ENCODE results near the gene EMD. TPM values are rescaled to one million over a fixed set of nuclear protein-coding genes. Genes with fewer than 3 reads are reported as not detected.

EMD gene
- total and polyA plus RNA-seq, 2 of the 13 experiments (the other 11 are each of a cell fraction or from before 2014, with no cell fraction given): 14.5 to 14.9 TPM

GRCh38 chrX:154409222-154409871 is 30.3 kb downstream of the EMD start, which contains the start of gene DNASE1L1 (continued):
- TF ChIP-seq NR2F1 (CRISPR knock-in tag; IDR thresholded peaks at IDR 0.05): no peak
- TF ChIP-seq, protein P1, sequence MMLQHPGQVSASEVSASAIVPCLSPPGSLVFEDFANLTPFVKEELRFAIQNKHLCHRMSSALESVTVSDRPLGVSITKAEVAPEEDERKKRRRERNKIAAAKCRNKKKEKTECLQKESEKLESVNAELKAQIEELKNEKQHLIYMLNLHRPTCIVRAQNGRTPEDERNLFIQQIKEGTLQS (CRISPR knock-in tag; IDR thresholded peaks at IDR 0.05): 0 out of 2 replicates have a peak, but pooled peaks have one; percentile 23
- no peak for TF ChIP-seq ZNF460 (CRISPR knock-in tag; IDR thresholded peaks at IDR 0.05; ENCODE audit: borderline replicate concordance)
- TF ChIP-seq TEAD3 (CRISPR knock-in tag; optimal IDR thresholded peaks at IDR 0.05; ENCODE audit: borderline replicate concordance): no peak
- no peak for TF ChIP-seq CENPBD1 (CRISPR knock-in tag; IDR thresholded peaks at IDR 0.05; ENCODE audit: borderline replicate concordance, low read depth)
- TF ChIP-seq ZNF567 (CRISPR knock-in tag; IDR thresholded peaks at IDR 0.05; ENCODE audit: borderline replicate concordance): no peak
- no peak for TF ChIP-seq SRF (IDR thresholded peaks at IDR 0.05; ENCODE audit: low read depth, low read length)
- TF ChIP-seq PHF8 (CRISPR knock-in tag; IDR thresholded peaks at IDR 0.05): peak; percentile 25; the same call in 1 of the 2 replicates
- no peak for TF ChIP-seq RARA (CRISPR knock-in tag; IDR thresholded peaks at IDR 0.05)
- TF ChIP-seq ARNTL (CRISPR knock-in tag; IDR thresholded peaks at IDR 0.05): no peak
- TF ChIP-seq GLMP (CRISPR knock-in tag; IDR thresholded peaks at IDR 0.05; ENCODE audit: borderline replicate concordance): no peak
- TF ChIP-seq KLF12 (CRISPR knock-in tag; IDR thresholded peaks at IDR 0.05; ENCODE audit: borderline replicate concordance): no peak
- TF ChIP-seq ZNF562 (CRISPR knock-in tag; IDR thresholded peaks at IDR 0.05; ENCODE audit: borderline replicate concordance): no peak
- TF ChIP-seq GATAD2A (CRISPR knock-in tag; IDR thresholded peaks at IDR 0.05): no peak
- TF ChIP-seq KLF11 (CRISPR knock-in tag; IDR thresholded peaks at IDR 0.05): no peak
- TF ChIP-seq, protein P2, sequence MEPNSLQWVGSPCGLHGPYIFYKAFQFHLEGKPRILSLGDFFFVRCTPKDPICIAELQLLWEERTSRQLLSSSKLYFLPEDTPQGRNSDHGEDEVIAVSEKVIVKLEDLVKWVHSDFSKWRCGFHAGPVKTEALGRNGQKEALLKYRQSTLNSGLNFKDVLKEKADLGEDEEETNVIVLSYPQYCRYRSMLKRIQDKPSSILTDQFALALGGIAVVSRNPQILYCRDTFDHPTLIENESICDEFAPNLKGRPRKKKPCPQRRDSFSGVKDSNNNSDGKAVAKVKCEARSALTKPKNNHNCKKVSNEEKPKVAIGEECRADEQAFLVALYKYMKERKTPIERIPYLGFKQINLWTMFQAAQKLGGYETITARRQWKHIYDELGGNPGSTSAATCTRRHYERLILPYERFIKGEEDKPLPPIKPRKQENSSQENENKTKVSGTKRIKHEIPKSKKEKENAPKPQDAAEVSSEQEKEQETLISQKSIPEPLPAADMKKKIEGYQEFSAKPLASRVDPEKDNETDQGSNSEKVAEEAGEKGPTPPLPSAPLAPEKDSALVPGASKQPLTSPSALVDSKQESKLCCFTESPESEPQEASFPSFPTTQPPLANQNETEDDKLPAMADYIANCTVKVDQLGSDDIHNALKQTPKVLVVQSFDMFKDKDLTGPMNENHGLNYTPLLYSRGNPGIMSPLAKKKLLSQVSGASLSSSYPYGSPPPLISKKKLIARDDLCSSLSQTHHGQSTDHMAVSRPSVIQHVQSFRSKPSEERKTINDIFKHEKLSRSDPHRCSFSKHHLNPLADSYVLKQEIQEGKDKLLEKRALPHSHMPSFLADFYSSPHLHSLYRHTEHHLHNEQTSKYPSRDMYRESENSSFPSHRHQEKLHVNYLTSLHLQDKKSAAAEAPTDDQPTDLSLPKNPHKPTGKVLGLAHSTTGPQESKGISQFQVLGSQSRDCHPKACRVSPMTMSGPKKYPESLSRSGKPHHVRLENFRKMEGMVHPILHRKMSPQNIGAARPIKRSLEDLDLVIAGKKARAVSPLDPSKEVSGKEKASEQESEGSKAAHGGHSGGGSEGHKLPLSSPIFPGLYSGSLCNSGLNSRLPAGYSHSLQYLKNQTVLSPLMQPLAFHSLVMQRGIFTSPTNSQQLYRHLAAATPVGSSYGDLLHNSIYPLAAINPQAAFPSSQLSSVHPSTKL (CRISPR knock-in tag; IDR thresholded peaks at IDR 0.05): 0 out of 2 replicates have a peak, but pooled peaks have one; percentile 8
- no peak for TF ChIP-seq ZNF225 (CRISPR knock-in tag; IDR thresholded peaks at IDR 0.05)
- 0 out of 2 replicates have a peak, but pooled peaks have one; percentile 53 for TF ChIP-seq HNRNPL (IDR thresholded peaks at IDR 0.05; ENCODE audit: low read depth, low read length)
- no peak for TF ChIP-seq PPARG (CRISPR knock-in tag; conservative IDR thresholded peaks at IDR 0.05)
- no peak for TF ChIP-seq HOXA7 (CRISPR knock-in tag; IDR thresholded peaks at IDR 0.05)
- TF ChIP-seq RARG (CRISPR knock-in tag; IDR thresholded peaks at IDR 0.05; ENCODE audit: low read depth): no peak
- TF ChIP-seq SP4 (CRISPR knock-in tag; IDR thresholded peaks at IDR 0.05): peak; percentile 24; the same call in 1 of the 2 replicates
